Calu3 (cell line): Measurements from ENCODE around the gene KLHL29. TPM values are rescaled to one million over a fixed set of nuclear protein-coding genes. Genes with fewer than 3 reads are reported as not detected.

Source experiments
- BruUV-seq: library from RNA; stranded (reverse); fragments of 400-500 nt; replicated peaks from 2 replicates; lab custom pipeline; 2021; lab: Mats Ljungman, UMichigan
- CTCF ChIA-PET: fragments of 300-600 bp; sonication (Branson Sonifier 250); formaldehyde crosslinking; loops from one replicate; lab custom pipeline; 2022; ENCODE audit warnings: antibody characterized with exemption; lab: Charles Lee
- DNase-seq: peaks from one replicate; pipeline ENCODE4 v3.0.0; 2022
- H3K27ac Mint-ChIP-seq: one replicate; pipeline ENCODE4 v1.8.0; 2022; ENCODE audit warnings: mixed read lengths; ENCODE audit not compliant: unreplicated experiment
- H3K27me3 Mint-ChIP-seq: one replicate; pipeline ENCODE4 v1.8.0; 2022; ENCODE audit warnings: mixed read lengths; ENCODE audit not compliant: unreplicated experiment
- H3K36me3 Mint-ChIP-seq: one replicate; pipeline ENCODE4 v1.8.0; 2022; ENCODE audit warnings: mild to moderate bottlenecking, moderate library complexity, mixed read lengths; ENCODE audit not compliant: insufficient read depth, unreplicated experiment
- H3K4me1 Mint-ChIP-seq: one replicate; pipeline ENCODE4 v1.8.0; 2022; ENCODE audit warnings: mild to moderate bottlenecking, low read depth, mixed read lengths; ENCODE audit not compliant: unreplicated experiment
- H3K4me3 Mint-ChIP-seq: one replicate; pipeline ENCODE4 v1.8.0; 2022; ENCODE audit warnings: mild to moderate bottlenecking, low read depth, moderate library complexity, mixed read lengths; ENCODE audit not compliant: unreplicated experiment
- H3K9me3 Mint-ChIP-seq: one replicate; pipeline ENCODE4 v1.8.0; 2022; ENCODE audit warnings: low read depth, mixed read lengths; ENCODE audit not compliant: unreplicated experiment
- intact Hi-C: fragments of 100-400 bp; cut with micrococcal nuclease; formaldehyde crosslinking; loops from one replicate; pipeline ENCODE4 v1.10.0; 2022; ENCODE audit not compliant: unreplicated experiment
- total RNA-seq: library from RNA; stranded (reverse); gene quantifications from 2 replicates; pipeline ENCODE4 v1.2.3, GENCODE V29; 2022
- TF ChIP-seq, protein P1 (sequence below): fragments of 200-600 bp; IDR thresholded peaks from one replicate; pipeline ENCODE4 v1.8.0; 2022; ENCODE audit warnings: antibody characterized with exemption; ENCODE audit not compliant: unreplicated experiment

KLHL29 gene
- total RNA-seq, 1 experiment from 2014 or later: 11.9 TPM

DNA sequence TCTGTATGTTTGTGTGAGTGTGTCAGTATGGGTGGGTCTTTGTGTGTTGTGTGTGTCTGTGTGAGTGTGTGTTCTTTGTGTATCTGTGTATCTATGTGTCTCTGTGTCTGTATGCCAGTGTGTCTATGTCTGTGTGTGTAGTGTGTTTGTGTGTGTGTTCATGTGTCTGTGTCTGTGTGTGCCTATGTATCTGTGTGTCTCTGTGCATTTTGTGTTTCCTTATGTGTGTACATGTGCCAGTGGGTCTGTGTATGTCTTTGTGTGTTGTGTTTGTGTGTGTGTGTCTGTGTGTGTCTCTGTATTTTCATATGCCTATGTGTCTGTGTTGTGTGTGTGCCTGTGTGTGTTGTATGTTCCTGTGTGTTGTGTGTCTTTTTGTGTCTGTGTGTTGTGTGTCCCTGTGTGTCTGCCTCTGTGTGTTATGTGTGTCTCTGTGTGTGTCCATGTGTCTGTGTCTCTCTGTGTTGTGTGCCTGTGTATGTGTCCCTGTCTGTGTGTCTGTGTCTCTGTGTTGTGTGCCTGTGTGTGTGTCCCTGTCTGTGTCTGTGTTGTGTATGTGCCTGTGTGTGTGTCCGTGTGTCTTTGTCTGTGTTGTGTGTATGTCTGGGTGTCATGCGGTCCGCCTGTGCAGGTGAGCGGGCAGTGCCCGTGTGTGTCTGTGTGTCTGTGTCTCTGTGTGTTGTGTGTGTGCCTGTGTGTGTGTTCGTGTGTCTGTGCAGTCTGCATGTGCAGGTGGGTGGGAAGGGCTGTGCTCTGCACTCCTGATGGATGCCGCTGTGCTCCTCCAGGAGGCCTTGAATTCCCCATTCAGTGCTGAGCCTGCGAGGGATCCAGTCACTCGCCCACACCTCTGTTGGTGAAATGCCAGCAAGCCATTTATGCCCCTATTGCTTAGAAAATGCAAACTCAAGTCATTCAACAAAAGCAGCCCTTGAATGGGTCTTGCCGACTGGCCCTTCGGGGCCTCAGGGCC lies 37.4 kb downstream of the KLHL29 start:
- BruUV-seq: no TSS peak
- TF ChIP-seq, protein P1, sequence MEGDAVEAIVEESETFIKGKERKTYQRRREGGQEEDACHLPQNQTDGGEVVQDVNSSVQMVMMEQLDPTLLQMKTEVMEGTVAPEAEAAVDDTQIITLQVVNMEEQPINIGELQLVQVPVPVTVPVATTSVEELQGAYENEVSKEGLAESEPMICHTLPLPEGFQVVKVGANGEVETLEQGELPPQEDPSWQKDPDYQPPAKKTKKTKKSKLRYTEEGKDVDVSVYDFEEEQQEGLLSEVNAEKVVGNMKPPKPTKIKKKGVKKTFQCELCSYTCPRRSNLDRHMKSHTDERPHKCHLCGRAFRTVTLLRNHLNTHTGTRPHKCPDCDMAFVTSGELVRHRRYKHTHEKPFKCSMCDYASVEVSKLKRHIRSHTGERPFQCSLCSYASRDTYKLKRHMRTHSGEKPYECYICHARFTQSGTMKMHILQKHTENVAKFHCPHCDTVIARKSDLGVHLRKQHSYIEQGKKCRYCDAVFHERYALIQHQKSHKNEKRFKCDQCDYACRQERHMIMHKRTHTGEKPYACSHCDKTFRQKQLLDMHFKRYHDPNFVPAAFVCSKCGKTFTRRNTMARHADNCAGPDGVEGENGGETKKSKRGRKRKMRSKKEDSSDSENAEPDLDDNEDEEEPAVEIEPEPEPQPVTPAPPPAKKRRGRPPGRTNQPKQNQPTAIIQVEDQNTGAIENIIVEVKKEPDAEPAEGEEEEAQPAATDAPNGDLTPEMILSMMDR: no peak
- no peaks in the 10 kb centered on the region for H3K36me3 Mint-ChIP-seq
- intact Hi-C loops: no loop called here
- no peak overlapping the region for H3K4me3 Mint-ChIP-seq
- H3K27ac Mint-ChIP-seq: no peak overlapping the region
- H3K4me1 Mint-ChIP-seq: no peaks in the 10 kb centered on the region
- no peaks in the 10 kb centered on the region for H3K9me3 Mint-ChIP-seq
- no peak for DNase-seq
- H3K27me3 Mint-ChIP-seq: no peaks in the 10 kb centered on the region
- CTCF ChIA-PET: no interaction called here

- H3K36me3 Mint-ChIP-seq: no peaks in the 10 kb centered on the region
- intact Hi-C loops: no loop called here
- CTCF ChIA-PET: no interaction called here
- BruUV-seq: no TSS peak
- TF ChIP-seq, protein P1: no peak
- H3K9me3 Mint-ChIP-seq: no peaks in the 10 kb centered on the region
- no peaks in the 10 kb centered on the region for H3K27me3 Mint-ChIP-seq
- DNase-seq: no peak
- H3K27ac Mint-ChIP-seq: no peak overlapping the region
- no peaks in the 10 kb centered on the region for H3K4me1 Mint-ChIP-seq
- no peak overlapping the region for H3K4me3 Mint-ChIP-seq
Measured at GRCh38 chr2:23423062-23423872, 38.3 kb downstream of the KLHL29 start.

GRCh38 chr2:23423873-23424680 lies 39.1 kb downstream of the KLHL29 start:
- H3K27ac Mint-ChIP-seq: no peak overlapping the region
- no peak overlapping the region for H3K4me3 Mint-ChIP-seq
- intact Hi-C loops: no loop called here
- H3K36me3 Mint-ChIP-seq: no peaks in the 10 kb centered on the region
- H3K9me3 Mint-ChIP-seq: no peaks in the 10 kb centered on the region
- CTCF ChIA-PET: no interaction called here
- no peaks in the 10 kb centered on the region for H3K27me3 Mint-ChIP-seq
- no peak for DNase-seq
- H3K4me1 Mint-ChIP-seq: no peaks in the 10 kb centered on the region
- TF ChIP-seq, protein P1: no peak
- BruUV-seq: no TSS peak

DNA sequence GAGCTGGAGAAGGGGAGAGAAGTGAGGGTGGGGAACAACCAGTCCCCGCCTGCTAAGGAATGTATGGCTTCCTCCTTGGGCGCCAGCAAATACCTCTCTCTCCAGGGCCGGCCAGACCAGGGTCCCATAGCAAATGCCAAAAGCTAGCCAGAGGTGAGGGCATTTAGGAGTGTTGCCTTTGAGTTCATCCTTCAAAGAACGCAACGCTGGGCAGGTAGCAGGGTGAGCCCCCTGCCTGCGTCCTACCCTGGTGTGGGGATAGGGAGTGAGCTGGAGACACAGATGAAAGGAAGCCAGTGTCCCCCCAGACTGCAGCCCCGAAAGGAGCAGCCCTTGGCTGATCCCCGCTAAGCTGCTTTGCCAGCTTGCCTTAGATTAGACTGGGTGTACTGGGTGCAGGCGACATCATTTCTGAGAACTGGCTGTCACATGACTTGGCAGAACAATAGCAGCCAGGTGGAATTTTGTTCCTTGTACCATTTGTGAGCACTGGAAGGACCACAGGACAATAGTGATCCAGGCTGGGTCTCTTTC lies 40.4 kb downstream of the KLHL29 start:
- TF ChIP-seq, protein P1: no peak
- no peaks in the 10 kb centered on the region for H3K4me1 Mint-ChIP-seq
- no TSS peak for BruUV-seq
- no peak overlapping the region for H3K27ac Mint-ChIP-seq
- no peaks in the 10 kb centered on the region for H3K27me3 Mint-ChIP-seq
- H3K36me3 Mint-ChIP-seq: no peaks in the 10 kb centered on the region
- H3K4me3 Mint-ChIP-seq: no peak overlapping the region
- no peaks in the 10 kb centered on the region for H3K9me3 Mint-ChIP-seq
- intact Hi-C loops: no loop called here
- CTCF ChIA-PET: no interaction called here
- no peak for DNase-seq
